ENCODE data around the gene ATP2A3.

The ATP2A3 gene

GRCh38 chr17:3965118-3965800 is 1.0 kb upstream of the ATP2A3 start:
- H3K36me3 ChIP-seq (ENCODE audit: control insufficient read depth in 1 of 2, insufficient read depth in 2 of 2, low read length in 2 of 2): no peaks in the 10 kb centered on the region
- H2AK5ac ChIP-seq (ENCODE audit: low read length): no peak overlapping the region
- peaks cover 5% of the 10 kb centered on the region for H3K9me3 ChIP-seq (ENCODE audit: insufficient read depth, low read depth, low read length)
- no peak overlapping the region for H4K91ac ChIP-seq (ENCODE audit: low read depth, low read length)
- H3K4me3 ChIP-seq (ENCODE audit: low read depth, low read length): no peak overlapping the region
- peak in 1 of 2 donors; percentile 48 for DNase-seq
- H3K4me2 ChIP-seq (ENCODE audit: low read length): peak overlapping the region; percentile 59
- H3K27me3 ChIP-seq (ENCODE audit: insufficient read depth, low read length): peaks cover 33% of the 10 kb centered on the region
- H3K14ac ChIP-seq (ENCODE audit: low read length): no peak overlapping the region
- no peak overlapping the region for H3K4ac ChIP-seq (ENCODE audit: low read depth, low read length)
- H3K4me1 ChIP-seq (ENCODE audit: control insufficient read depth in 1 of 2, insufficient read depth in 2 of 2, low read length in 2 of 2): peaks cover 4 to 6% of the 10 kb centered on the region in 2 experiments
- H3K23ac ChIP-seq (ENCODE audit: low read length): no peak overlapping the region
- no peak overlapping the region for H3K9ac ChIP-seq (ENCODE audit: low read length)
- no peak overlapping the region for H2BK120ac ChIP-seq (ENCODE audit: insufficient read depth, low read length, poor library complexity)
- no peak overlapping the region for H2BK12ac ChIP-seq (ENCODE audit: low read length)
- peak overlapping the region; percentile 20 for H2AFZ ChIP-seq (ENCODE audit: insufficient read depth, low read length, poor library complexity)
- no peak overlapping the region for H4K12ac ChIP-seq (ENCODE audit: low read depth, low read length)
- H3K79me2 ChIP-seq (ENCODE audit: control insufficient read depth, insufficient read depth, low read length, poor library complexity): no peaks in the 10 kb centered on the region
- H3K18ac ChIP-seq (ENCODE audit: low read length): peak overlapping the region; percentile 58
- H2BK5ac ChIP-seq (ENCODE audit: low read depth, low read length, poor library complexity): no peak overlapping the region
- H3K27ac ChIP-seq (ENCODE audit: low read depth, low read length): no peak overlapping the region
- no CpG with 5 or more reads among the region's 17 CpGs for WGBS (ENCODE audit: extremely low coverage, insufficient coverage, insufficient read length)
- no peaks in the 10 kb centered on the region for H3K79me1 ChIP-seq (ENCODE audit: low read length)
- H4K8ac ChIP-seq (ENCODE audit: low read depth, low read length): peak overlapping the region; percentile 33

DNA sequence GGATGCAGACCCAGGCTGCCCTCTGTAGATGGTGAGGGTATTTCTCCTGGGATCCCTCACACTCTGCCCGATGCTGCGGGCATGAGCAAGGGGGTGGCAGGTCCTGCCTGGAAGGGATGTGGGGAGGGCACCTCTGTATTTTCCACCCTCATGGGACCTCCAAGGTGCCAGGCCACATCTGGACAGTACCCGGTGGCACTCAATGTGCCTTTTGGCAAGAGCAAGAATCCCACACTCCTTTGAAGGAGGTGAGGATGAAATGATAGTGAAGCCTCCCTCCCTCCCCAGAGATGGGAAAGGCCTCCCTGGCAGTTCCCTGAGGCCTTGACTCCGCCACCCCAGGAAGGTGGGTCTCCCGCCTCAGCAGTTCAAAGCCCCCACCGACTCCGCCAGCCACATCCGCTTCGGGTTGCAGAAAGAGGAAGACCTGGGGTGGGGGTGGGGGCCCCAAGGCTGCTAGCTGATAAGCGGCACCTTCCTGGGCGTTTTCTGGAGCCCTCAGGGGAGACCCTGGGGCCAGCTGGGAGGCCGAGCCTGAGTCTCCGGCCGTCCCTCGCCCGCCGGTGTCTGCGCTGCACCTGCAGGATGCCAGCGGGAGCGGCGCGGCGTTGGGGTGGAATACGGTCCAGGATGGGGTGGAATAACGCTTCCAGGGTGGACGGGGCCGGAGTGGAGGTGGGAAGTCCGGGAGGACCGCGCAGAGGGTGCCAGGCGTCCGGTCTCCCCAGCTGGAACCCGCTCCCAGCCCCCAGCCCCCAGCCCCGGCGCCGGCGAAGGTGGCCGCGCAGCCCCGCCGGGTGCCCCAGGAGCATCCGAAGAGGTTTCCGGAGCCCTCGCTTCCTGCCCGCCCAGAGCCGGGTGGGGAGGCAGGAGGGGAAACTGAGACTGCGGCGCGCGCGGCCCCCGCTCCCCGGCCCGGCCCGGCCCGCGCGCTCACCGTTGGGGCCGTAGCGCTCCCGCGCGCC is 718 bp downstream of the ATP2A3 start:
- Histone ChIP-seq H4K12ac (ENCODE audit: low read depth, low read length) (no peak overlapping the region), H2BK12ac (ENCODE audit: low read length) (no peak overlapping the region), H3K23ac (ENCODE audit: low read length) (no peak overlapping the region), H3K4me2 (ENCODE audit: low read length) (peak overlapping the region; percentile 59), H3K27me3 (ENCODE audit: insufficient read depth, low read length) (peaks cover 33% of the 10 kb centered on the region), H2BK5ac (ENCODE audit: low read depth, low read length, poor library complexity) (no peak overlapping the region), H3K4ac (ENCODE audit: low read depth, low read length) (no peak overlapping the region), H3K36me3 (ENCODE audit: control insufficient read depth in 1 of 2, insufficient read depth in 2 of 2, low read length in 2 of 2) (no peaks in the 10 kb centered on the region), H3K9ac (ENCODE audit: low read length) (no peak overlapping the region), H3K4me3 (ENCODE audit: low read depth, low read length) (no peak overlapping the region), H3K27ac (ENCODE audit: low read depth, low read length) (no peak overlapping the region), H3K14ac (ENCODE audit: low read length) (no peak overlapping the region), H3K79me2 (ENCODE audit: control insufficient read depth, insufficient read depth, low read length, poor library complexity) (no peaks in the 10 kb centered on the region), H4K8ac (ENCODE audit: low read depth, low read length) (no peak overlapping the region), H3K79me1 (ENCODE audit: low read length) (no peaks in the 10 kb centered on the region), H4K91ac (ENCODE audit: low read depth, low read length) (no peak overlapping the region), H2AK5ac (ENCODE audit: low read length) (no peak overlapping the region), H2BK120ac (ENCODE audit: insufficient read depth, low read length, poor library complexity) (no peak overlapping the region), H3K18ac (ENCODE audit: low read length) (no peak overlapping the region), H2AFZ (ENCODE audit: insufficient read depth, low read length, poor library complexity) (peak overlapping the region; percentile 18), H3K4me1 (ENCODE audit: control insufficient read depth in 1 of 2, insufficient read depth in 2 of 2, low read length in 2 of 2) (peaks cover 6 to 7% of the 10 kb centered on the region in 2 experiments), H3K9me3 (ENCODE audit: insufficient read depth, low read depth, low read length) (peaks cover 5% of the 10 kb centered on the region)
- no peak for DNase-seq
- WGBS (ENCODE audit: extremely low coverage, insufficient coverage, insufficient read length): no CpG with 5 or more reads among the region's 64 CpGs

GRCh38 chr17:3962965-3963236 is 1.3 kb downstream of the ATP2A3 start:
- H3K18ac ChIP-seq (ENCODE audit: low read length): no peak overlapping the region
- no peak overlapping the region for H3K14ac ChIP-seq (ENCODE audit: low read length)
- no peaks in the 10 kb centered on the region for H3K79me1 ChIP-seq (ENCODE audit: low read length)
- no peak overlapping the region for H2BK12ac ChIP-seq (ENCODE audit: low read length)
- H3K4ac ChIP-seq (ENCODE audit: low read depth, low read length): no peak overlapping the region
- no peak overlapping the region for H4K91ac ChIP-seq (ENCODE audit: low read depth, low read length)
- H2BK5ac ChIP-seq (ENCODE audit: low read depth, low read length, poor library complexity): no peak overlapping the region
- H4K8ac ChIP-seq (ENCODE audit: low read depth, low read length): no peak overlapping the region
- no peak overlapping the region for H3K9ac ChIP-seq (ENCODE audit: low read length)
- no peaks in the 10 kb centered on the region for H3K79me2 ChIP-seq (ENCODE audit: control insufficient read depth, insufficient read depth, low read length, poor library complexity)
- H3K27me3 ChIP-seq (ENCODE audit: insufficient read depth, low read length): peaks cover 33% of the 10 kb centered on the region
- H2BK120ac ChIP-seq (ENCODE audit: insufficient read depth, low read length, poor library complexity): no peak overlapping the region
- peaks cover 6 to 7% of the 10 kb centered on the region in 2 experiments for H3K4me1 ChIP-seq (ENCODE audit: control insufficient read depth in 1 of 2, insufficient read depth in 2 of 2, low read length in 2 of 2)
- no peak overlapping the region for H4K12ac ChIP-seq (ENCODE audit: low read depth, low read length)
- H3K9me3 ChIP-seq (ENCODE audit: insufficient read depth, low read depth, low read length): peaks cover 5% of the 10 kb centered on the region
- no peak overlapping the region for H3K4me2 ChIP-seq (ENCODE audit: low read length)
- no peak for DNase-seq
- no peak overlapping the region for H3K27ac ChIP-seq (ENCODE audit: low read depth, low read length)
- H2AFZ ChIP-seq (ENCODE audit: insufficient read depth, low read length, poor library complexity): no peak overlapping the region
- no peak overlapping the region for H3K4me3 ChIP-seq (ENCODE audit: low read depth, low read length)
- H2AK5ac ChIP-seq (ENCODE audit: low read length): no peak overlapping the region
- H3K23ac ChIP-seq (ENCODE audit: low read length): no peak overlapping the region
- no peaks in the 10 kb centered on the region for H3K36me3 ChIP-seq (ENCODE audit: control insufficient read depth in 1 of 2, insufficient read depth in 2 of 2, low read length in 2 of 2)

DNA sequence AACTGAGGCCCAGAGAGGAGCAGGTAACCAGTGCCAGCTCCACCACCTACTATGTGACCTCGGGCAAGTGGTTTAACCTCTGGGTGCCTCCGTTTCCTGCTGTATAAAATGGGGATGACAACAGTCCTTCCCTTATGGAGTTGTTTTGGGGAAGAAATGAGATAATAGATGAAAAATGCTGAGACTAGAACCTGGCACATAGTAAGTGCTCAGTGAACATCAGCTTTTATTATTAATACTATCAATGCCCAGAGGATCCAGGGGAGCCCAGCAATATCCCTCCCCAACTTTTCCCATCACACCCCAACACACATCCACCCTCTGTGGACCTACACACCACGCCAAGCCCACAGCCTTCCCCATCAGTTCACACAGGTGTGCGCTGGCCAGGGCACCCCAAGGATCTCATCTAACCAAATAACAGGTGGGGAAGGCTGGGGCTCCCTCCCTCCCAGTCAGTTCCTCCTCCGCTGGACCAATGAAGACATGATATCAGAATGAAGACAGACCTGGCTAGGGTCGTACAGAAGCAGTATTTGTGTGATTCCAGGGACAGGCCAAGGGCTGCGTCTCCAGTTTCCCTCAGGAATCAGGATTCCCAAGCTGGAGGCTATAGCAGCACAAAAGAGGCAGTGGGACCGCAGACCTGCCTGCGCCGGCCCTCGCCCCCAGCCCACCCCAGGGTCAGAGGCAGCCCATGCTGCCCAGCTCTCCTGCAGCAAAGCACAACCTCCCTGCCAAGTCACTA is 1.8 kb downstream of the ATP2A3 start:
- Histone ChIP-seq H3K14ac (ENCODE audit: low read length) (no peak overlapping the region), H4K12ac (ENCODE audit: low read depth, low read length) (no peak overlapping the region), H4K8ac (ENCODE audit: low read depth, low read length) (no peak overlapping the region), H2BK5ac (ENCODE audit: low read depth, low read length, poor library complexity) (no peak overlapping the region), H3K23ac (ENCODE audit: low read length) (no peak overlapping the region), H2BK120ac (ENCODE audit: insufficient read depth, low read length, poor library complexity) (no peak overlapping the region), H2AK5ac (ENCODE audit: low read length) (no peak overlapping the region), H3K4me1 (ENCODE audit: control insufficient read depth in 1 of 2, insufficient read depth in 2 of 2, low read length in 2 of 2) (peaks cover 6 to 7% of the 10 kb centered on the region in 2 experiments), H3K18ac (ENCODE audit: low read length) (no peak overlapping the region), H2AFZ (ENCODE audit: insufficient read depth, low read length, poor library complexity) (no peak overlapping the region), H3K4me3 (ENCODE audit: low read depth, low read length) (no peak overlapping the region), H2BK12ac (ENCODE audit: low read length) (no peak overlapping the region), H3K27ac (ENCODE audit: low read depth, low read length) (no peak overlapping the region), H3K36me3 (ENCODE audit: control insufficient read depth in 1 of 2, insufficient read depth in 2 of 2, low read length in 2 of 2) (no peaks in the 10 kb centered on the region), H3K4me2 (ENCODE audit: low read length) (no peak overlapping the region), H3K4ac (ENCODE audit: low read depth, low read length) (no peak overlapping the region), H3K9ac (ENCODE audit: low read length) (no peak overlapping the region), H3K9me3 (ENCODE audit: insufficient read depth, low read depth, low read length) (peaks cover 5% of the 10 kb centered on the region), H3K27me3 (ENCODE audit: insufficient read depth, low read length) (peaks cover 33% of the 10 kb centered on the region), H3K79me1 (ENCODE audit: low read length) (no peaks in the 10 kb centered on the region), H3K79me2 (ENCODE audit: control insufficient read depth, insufficient read depth, low read length, poor library complexity) (no peaks in the 10 kb centered on the region), H4K91ac (ENCODE audit: low read depth, low read length) (no peak overlapping the region)
- WGBS (ENCODE audit: extremely low coverage, insufficient coverage, insufficient read length): no CpG with 5 or more reads among the region's 11 CpGs
- DNase-seq: no peak

Data from trophoblast cell (in vitro differentiated cells and primary cell).